Keratinocyte (primary cell): ENCODE results near the gene RBPJ.

Experiments used
- EZH2 ChIP-seq: IDR thresholded peaks from one replicate; pipeline ENCODE4 v1.6.1; 2012; ENCODE audit warnings: inconsistent platforms, mild to moderate bottlenecking, low read length, moderate library complexity
- TF ChIP-seq, protein P1 (sequence below), 3 experiments: IDR thresholded peaks in 1 of 3; conservative IDR thresholded peaks in 1 of 3; optimal IDR thresholded peaks in 1 of 3; 2 replicates in 2 of 3; 3 replicates in 1 of 3; pipeline versions ENCODE3 to v1.5.1; 2011; ENCODE audit warnings: low read length in 3 of 3, mild to moderate bottlenecking in 3 of 3, moderate library complexity in 2 of 3, control low read depth in 1 of 3, inconsistent platforms in 1 of 3; ENCODE audit not compliant: insufficient read depth in 2 of 3; ENCODE audit errors: extremely low read depth in 1 of 3

DNA sequence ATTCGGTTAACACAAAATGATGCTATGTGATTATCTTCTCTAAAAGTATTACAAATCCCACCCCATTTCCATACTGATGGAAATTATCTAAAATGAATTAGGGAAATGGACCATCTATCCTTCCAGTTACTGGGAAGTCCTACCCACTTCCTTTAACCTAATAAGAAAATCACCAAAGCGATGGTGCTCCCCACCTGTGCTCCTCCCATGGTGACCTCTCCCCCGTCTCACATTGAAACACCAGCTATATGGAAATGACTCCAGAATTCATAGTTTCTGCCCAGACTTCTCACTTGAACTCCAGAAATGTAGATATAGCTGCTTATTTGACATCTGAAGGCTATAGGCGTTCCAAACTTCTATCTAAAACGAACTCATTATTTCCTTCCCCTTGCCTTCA, 121.0 kb downstream of the RBPJ start:
- TF ChIP-seq, protein P1, sequence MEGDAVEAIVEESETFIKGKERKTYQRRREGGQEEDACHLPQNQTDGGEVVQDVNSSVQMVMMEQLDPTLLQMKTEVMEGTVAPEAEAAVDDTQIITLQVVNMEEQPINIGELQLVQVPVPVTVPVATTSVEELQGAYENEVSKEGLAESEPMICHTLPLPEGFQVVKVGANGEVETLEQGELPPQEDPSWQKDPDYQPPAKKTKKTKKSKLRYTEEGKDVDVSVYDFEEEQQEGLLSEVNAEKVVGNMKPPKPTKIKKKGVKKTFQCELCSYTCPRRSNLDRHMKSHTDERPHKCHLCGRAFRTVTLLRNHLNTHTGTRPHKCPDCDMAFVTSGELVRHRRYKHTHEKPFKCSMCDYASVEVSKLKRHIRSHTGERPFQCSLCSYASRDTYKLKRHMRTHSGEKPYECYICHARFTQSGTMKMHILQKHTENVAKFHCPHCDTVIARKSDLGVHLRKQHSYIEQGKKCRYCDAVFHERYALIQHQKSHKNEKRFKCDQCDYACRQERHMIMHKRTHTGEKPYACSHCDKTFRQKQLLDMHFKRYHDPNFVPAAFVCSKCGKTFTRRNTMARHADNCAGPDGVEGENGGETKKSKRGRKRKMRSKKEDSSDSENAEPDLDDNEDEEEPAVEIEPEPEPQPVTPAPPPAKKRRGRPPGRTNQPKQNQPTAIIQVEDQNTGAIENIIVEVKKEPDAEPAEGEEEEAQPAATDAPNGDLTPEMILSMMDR (optimal IDR thresholded peaks at IDR 0.05 in 1 of 3, IDR thresholded peaks at IDR 0.05 in 1 of 3, conservative IDR thresholded peaks at IDR 0.05 in 1 of 3; ENCODE audit: extremely low read depth in 1 of 3, insufficient read depth in 2 of 3, low read length in 3 of 3), result no peak
- TF ChIP-seq EZH2, result no peak
